Gastroesophageal sphincter (tissue), 3 donors: ENCODE data around the gene CD1C.

ENCODE experiments used
- EP300 ChIP-seq: sonication (generic); formaldehyde crosslinking; IDR thresholded peaks from one replicate; pipeline ENCODE4 v1.6.1; 2017; ENCODE audit warnings: antibody characterized with exemption, mild to moderate bottlenecking
- POLR2A ChIP-seq, 2 donors: fragments of 450-650 bp; IDR thresholded peaks; one replicate each; pipeline ENCODE4 v1.6.1; 2017; ENCODE audit warnings: antibody characterized with exemption in 2 of 2, mild to moderate bottlenecking in 2 of 2, moderate library complexity in 1 of 2
- TF ChIP-seq, protein P1 (sequence below), 4 experiments: fragments of 200-600 bp in 2 of 4; fragments of 450-650 bp in 2 of 4; sonication (generic) in 1 of 4; IDR thresholded peaks; one replicate each; pipeline ENCODE4 v1.5.1; 2017 to 2019; ENCODE audit warnings: antibody characterized with exemption in 4 of 4, mild to moderate bottlenecking in 2 of 4, moderate library complexity in 2 of 4

DNA sequence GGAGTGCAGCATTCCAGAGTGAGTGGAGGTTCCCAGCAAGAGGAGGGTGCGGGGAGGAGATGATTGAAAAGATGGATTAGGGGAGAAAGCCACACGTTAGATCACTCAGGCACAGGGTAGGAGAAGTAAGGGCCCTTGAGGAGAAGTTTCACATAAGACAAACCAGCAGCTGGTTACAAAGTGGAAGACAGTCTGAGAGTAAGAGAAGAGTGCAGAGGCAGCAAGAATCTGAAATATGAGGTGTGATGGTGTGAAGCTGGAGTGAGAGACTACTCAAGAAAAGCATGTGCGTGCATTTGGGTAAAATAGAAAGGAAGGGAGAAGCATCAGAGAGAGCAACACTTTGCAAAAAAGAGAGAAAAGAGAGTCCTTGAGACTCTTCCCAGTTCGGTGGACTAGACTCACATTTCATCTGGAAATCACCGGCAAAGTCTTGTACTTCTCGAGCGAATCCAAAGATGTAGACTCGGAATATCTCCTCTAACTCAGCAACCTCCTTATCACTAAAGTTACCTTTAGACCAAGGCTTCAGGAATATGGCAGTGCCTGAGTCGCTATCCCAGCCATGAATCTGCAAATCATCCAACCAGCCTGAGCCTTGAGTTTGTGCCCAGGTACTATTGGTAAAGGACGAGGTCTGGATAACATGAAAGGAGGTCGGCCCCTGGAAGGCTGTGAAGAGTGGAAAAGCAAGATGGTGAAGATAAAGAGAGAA is 40.8 kb downstream of the CD1C start:
- TF ChIP-seq, protein P1, sequence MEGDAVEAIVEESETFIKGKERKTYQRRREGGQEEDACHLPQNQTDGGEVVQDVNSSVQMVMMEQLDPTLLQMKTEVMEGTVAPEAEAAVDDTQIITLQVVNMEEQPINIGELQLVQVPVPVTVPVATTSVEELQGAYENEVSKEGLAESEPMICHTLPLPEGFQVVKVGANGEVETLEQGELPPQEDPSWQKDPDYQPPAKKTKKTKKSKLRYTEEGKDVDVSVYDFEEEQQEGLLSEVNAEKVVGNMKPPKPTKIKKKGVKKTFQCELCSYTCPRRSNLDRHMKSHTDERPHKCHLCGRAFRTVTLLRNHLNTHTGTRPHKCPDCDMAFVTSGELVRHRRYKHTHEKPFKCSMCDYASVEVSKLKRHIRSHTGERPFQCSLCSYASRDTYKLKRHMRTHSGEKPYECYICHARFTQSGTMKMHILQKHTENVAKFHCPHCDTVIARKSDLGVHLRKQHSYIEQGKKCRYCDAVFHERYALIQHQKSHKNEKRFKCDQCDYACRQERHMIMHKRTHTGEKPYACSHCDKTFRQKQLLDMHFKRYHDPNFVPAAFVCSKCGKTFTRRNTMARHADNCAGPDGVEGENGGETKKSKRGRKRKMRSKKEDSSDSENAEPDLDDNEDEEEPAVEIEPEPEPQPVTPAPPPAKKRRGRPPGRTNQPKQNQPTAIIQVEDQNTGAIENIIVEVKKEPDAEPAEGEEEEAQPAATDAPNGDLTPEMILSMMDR (IDR thresholded peaks at IDR 0.05): no peak
- TF ChIP-seq EP300 (no peak), POLR2A (IDR thresholded peaks at IDR 0.05) (no peak)
